ENCODE results near the gene ZNF385C.

GRCh38 chr17:42040818-42041217 is 57.5 kb downstream of the ZNF385C start:
- TF ChIP-seq CTCF (IDR thresholded peaks at IDR 0.05) (no peak), POLR2A (IDR thresholded peaks at IDR 0.05) (no peak), EP300 (IDR thresholded peaks at IDR 0.05) (no peak)
